ENCODE results near the gene DIRAS1.
"Not testable (repeated sequence)": the region's sequence is repeated elsewhere in the genome, so short reads cannot be mapped to it uniquely, and the experiment has no call there.

Gene DIRAS1

DNA sequence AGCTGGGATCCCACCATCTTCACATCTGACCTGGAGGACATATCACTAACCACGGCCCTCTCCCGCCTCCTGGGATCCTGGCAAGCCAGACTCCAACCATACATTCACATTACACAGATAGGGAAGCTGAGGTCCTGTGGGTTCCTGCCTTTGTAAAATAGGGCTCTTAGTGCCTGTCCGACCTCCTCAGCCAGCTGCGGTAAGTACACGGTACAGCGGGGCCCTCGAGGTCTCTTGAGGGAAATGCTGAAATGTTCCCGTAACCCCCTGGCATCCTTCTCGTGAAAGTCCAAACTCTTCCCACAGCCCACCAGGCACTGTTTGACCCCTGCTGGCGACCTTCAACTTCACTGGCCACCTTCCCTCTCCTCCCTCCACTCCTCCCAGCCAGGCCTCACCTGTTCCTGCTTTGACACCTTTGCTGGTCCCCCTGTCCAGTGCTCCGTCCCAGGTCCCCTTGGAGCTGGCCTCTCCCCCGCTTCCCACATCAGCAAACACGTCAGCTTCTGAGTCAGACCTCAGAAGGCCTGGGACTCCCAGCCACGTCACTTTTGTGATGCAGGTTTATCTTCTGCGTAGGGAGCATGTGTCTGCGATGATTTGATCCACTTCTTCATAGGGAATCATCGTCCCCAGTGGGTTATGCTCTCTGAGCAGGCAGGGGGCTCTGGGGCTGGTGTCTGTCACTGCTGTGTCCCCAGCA is 9.8 kb downstream of the DIRAS1 start:
- peak; percentile 39 for DNase-seq

DNA sequence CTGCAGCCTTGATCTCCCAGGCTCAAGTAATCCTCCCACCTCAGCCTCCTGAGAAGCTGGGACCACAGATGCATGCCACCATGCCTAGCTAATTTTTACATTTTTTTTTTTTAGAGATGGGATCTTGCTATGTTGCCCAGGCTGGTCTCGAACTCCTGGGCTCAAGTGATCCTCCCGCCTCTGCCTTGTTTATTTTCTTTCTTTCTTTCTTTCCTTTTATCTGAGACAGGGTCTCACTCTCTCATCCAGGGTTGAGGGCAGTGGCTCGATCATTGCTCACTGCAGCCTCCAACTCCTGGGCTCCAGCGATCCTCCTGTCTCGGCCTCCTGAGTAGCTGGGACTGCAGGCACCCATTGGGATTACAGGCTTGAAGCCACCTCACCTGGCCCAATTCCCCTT is 14.9 kb downstream of the DIRAS1 start:
- DNase-seq, result no peak

DNA sequence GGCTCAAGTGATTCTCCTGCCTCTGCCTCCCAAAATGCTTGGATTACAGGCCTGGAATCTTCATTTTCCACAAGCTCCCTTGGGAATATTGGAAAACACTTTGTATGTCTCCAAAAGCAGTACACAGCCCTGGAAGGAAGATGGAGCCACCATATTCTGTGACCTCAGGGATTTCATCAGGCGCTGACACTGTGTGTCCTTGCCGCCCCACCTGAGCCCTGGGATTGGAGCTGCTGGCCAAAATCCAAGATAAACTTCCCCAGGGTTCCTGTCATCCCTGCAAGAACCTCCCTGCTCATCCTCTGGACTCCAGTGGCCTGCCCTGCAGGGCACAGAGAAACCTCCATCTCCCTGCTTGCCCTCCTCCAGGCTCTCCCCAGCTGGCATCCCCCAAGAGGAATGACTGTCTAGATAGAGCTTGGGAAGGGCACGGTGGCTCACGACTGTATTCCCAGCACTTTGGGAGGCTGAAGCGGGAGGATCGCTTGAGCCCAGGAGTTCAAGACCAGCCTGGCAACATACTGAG is 17.4 kb downstream of the DIRAS1 start:
- no peak for DNase-seq

DNA sequence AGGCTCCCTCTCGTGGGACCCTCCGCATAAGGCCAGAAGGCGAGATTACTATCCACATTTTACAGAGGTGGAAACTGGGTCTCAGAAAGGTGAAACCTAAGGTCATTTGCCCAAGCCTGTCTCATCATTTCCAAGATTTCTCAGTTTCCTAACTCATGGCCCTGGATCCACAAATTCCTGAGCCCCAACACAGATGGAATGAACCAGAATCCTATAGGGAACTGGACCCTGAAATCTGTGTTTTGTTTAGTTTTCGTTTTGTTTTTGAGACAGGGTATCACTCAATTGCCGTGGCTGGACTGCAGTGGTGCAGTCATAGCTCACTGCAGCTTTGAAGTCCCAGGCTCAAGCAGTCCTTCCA is 18.1 kb downstream of the DIRAS1 start:
- no peak for DNase-seq

DNA sequence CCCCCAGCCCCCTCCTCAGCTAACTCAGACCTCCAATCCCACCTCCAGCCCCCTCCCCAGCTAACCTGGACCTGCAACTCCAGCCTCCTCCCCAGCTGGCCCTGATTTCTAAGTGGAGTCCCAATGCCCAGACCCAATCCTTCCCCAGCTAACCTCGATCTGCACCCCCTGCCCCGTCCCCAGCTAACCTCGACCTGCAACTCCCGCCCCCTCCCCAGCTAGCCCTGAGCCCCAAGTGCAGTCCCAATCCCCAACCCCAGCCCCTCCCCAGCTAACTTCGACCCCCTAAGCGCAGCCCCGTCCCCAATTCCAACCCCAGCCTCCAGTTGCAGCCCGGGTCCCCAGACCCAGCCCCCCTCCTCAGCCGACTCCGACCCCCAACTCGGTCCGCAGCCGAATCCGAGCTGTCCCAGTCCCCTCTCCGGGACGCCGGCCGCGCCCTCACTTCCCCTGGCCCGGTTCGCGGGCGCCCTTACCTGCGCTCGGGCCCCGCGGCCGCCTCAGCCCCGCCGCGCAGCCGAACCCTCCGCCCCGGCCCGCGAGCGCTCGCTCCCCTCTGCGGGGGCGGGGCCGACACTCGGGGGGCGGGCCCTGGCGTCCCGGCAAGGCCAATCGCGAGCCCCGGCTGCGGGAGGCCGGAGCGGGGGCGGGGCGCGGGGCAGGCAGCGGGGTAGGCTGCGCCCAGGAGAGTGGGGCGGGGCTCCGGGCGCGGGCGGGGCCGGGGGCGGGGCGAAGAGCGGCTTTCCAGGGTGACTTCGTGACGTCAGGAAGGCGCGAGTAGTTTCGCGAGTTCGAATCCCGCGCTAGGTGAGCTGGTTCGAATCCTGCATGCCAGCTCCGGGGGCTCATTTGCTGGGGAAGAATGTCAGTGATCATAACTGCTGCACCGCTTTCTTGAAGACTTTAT is 18.7 kb downstream of the DIRAS1 start, which contains the start of gene GNG7:
GNG7 (minus strand) TSS at position 525 of the 907 bp plus-strand sequence. CDS start 182,006 bp downstream, outside the sequence.
- DNase-seq, result peak; percentile 85

DNA sequence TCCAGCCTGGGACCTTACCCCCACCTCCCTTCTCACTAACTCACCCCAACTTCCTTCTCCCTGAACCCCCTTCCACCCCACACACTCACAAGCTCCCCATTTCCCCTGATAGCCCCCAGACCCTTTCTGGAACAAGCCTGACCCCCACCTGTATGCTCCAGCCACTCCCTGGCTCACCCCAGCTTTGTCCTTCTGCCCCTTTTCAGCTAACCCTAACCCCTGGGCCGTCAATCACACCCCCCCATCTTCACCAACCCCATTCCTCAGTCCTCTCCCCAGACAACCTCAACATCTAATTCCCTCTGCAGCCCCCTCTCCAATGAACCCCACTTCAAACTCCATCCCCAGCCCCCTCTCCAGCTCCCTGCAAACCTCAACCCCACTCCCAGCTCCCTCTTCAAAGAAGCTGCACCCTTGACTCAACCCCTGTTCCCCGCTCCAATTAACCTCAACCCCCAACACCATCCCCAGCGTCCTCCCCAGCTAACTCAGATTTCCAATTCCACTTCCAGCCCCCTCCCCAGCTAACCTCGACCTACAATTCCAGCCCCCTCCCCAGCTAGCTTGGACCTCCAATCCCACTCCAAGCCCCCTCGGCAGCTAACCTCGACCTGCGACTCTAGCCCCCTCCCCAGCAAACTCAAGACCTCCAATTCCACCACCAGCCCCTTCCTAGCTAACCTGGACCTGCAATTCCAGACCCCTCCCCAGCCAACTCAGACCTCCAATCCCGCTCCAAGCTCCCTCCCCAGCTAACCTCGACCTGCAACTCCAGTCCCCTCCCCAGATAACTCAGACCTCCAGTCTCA is 19.6 kb downstream of the DIRAS1 start:
- DNase-seq, result no peak

DNA sequence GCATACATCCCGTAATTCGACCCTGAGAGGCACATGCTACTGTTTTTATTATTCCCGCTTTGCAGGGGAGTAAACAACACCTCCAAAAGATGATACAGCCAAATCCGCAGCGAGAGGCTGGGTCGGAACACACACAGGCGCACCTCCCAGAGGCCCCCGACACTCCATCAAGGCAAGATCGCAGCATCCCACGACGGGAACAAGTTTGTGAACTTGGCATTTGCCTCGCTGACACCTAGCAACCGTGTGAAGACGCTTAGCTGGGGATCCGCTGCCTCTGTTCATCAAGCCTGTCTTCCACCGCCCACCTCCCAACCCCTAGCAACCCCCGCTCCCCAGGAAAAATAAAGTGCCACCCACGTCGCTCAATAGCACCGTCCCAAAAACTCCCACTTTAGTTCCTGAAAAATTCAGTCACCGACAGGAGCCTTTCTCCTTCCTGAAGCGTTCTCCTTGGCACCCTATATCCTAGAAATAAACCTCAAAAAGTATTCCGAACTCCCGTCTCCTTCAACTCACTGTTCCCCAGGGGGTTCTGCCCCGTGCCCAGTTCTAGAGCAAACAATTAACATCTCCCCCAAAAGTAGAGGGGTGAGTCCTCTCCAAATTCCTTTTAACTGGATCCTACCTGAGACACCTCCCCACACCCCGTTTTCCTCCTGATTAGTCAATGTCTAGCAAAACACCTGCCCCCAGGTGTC is 20.4 kb downstream of the DIRAS1 start:
- DNase-seq, result no peak

DNA sequence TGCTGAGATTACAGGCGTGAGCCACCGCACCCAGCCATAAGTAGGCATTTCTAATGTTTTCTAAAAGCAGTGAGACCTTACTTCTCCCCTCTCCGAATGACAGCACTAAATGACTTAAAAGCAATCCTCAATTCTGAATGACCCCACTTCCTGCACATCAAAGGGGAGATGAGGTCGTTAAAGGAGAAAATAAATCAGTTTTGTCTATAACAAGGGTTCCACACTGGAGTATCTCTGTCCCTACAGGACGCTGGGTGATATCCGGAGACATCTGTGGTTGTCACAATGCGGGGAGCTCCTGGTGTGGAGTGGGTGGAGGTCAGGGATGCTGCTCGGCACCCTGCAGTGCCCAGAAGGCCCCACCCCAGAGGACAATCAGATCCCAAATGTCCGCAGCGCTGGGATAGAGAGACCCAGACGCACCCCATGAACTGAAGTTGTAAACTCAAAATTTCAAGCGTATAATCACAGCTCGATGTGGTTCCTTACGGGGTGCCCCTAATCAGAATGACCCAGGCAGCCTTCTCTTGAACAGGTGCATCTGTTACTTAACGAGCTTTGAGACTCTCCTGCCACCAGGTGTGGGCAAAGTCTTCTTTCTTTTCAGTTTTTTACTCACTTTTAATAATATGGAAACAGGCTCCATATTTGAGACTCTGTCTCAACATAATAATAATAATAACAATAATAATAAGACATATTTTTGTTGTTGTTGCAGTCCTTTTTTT is 21.6 kb downstream of the DIRAS1 start:
- DNase-seq, result no peak

DNA sequence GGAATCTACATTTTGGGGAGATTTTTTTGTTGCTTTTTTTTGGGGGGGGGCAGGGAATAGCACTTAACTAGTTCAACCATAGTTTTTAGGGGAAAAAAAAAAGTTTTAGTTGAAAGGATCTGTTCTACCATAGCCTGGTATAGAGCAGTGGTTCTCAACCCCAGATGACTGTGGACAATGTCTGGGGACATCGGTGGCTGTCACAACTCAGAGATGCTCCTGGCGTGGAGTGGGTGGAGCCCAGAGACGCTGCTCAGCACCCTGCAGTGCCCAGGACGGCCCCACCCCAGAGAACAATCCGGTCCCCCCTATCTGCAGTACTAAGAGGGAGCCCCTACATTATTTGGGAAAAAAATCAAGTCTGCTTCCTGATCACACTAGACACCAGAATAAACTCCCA is 27.0 kb downstream of the DIRAS1 start:
- DNase-seq, result no peak

DNA sequence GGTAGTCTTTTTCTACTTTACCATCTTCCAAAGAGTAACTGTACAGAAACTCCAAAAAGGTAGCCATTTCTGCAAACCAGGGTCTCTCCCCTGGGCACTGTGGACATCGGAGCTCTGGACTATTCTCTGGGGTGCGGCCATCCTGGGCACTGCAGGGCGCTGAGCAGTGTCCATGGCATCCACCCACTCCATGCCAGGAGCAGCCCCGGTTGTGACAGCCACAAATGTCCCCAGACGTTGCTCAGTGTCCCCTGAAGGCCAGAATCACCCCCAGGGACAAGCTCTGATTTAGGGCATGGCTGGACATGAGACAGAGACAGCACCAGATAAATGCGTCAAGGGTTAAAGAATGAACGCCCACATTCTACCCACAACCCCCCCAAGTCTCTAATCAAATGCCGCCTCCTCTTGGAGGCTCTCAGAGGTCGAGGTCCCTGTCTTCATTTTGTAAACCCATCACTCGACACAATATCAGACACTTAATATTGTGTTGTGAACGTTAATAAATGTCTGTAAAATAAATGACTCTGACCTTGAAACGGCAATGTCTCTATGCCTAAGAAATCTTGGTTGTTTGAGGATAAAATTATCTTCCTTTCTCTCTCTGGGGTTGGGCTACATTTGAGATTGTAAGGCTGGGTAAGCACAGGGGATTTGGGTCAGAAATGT is 27.5 kb downstream of the DIRAS1 start:
- no peak for DNase-seq

DNA sequence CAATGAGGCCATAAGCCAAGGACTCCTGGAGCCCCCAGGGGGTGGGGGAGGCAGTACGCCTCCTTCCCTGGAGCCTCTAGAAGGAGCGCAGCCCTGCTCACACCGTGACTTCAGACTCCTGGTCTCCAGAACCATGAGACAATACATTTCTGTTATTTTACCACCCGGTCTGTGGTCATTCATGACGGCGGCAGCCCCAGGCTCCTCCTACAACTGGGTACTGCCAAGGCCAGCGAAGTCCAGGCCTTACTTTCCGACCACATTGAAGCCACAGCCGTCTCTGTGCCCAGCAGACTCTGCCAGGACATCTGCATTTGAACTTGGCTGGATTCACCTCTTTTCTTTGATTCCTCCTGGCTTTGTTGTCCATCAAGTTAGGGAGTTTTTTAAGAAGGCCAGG is 29.2 kb downstream of the DIRAS1 start:
- DNase-seq, result no peak

DNA sequence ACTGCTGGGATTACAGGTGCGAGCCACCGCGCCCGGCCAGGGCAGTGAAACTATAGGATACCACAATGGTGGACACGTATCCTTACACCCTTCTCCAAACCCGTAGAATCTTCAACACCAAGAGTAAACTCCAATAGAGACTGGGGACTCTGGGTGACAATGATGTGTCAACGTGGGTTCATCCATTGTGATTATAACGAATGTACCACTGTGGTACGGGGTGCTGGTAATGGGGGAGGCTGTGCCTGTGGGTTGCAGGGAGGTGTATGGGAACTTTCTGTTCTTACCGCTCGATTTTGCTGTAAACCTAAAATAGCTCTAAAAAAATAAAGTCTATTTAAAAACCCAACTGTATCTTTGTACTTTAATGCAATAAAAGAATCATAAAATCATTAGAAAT is 30.3 kb downstream of the DIRAS1 start:
- no peak for DNase-seq

DNA sequence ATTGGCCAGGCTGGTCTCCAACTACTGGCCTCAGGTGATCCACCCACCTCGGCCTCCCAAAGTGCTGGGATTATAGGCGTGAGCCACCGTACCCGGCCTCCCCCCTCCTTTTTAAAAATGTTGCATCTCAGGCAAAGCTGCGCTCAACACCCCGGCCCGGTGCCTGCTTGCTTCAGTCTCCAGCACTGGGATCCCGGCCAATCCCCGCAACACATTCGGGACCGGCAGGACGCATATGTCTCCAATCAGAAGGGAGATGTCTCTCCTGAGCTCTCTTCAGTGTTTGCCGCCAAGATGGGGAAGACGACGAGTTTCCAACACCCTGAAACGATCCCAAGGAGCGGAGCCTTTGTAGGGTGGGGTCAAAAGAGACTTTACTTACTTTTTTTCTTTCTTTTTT is 34.8 kb downstream of the DIRAS1 start:
- no peak for DNase-seq

DNA sequence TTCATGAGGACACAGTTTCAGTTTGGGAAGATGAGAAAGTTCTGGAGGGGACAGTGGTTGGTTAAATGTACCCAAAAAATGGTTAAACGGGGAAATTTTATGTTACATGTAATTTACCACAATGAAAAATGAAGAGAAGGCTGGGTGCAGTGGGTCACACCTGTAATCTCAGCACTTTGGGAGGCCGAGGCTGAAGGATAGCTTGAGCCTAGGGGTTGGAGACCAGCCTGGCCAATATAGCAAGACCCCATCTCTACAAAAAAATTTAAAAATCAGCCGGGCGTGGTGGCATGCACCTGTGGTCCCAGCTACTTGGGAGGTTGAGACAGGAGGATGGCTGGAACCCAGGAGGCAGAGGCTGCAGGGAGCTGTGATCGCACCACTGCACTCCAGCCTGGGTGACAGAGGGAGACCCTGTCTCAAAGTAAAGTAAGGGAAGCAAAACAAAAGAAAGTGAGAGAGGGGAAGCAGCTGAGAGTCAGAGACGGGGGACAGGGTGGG is 35.9 kb downstream of the DIRAS1 start:
- no peak for DNase-seq

DNA sequence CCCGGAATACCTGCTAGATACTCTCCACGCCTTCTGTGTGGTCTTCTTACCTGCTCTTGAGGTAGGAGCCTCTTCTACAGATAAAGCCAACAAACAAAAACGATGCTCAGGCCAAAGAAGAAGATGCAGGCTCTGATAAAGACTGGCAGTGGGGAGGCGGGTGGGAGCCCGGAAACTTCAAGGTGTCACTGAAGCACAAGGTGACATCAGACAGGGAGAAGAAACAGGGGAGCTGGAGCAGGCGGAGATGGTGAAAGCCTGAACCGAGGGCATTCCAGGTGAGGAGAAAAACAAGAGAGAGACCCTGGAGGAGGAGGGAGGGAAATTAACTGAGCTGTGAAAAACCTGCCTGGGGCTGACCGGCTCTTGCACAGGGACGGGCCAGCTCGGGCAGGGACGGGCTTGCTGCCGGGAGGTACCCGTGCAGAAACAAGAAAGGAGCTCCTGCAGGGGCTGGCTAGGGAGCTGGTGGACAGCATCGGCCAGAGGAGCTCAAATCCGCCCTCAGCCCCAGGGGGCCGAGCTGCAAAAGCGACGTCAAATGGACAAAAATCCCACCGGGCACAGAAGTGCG is 37.7 kb downstream of the DIRAS1 start:
- no peak for DNase-seq

DNA sequence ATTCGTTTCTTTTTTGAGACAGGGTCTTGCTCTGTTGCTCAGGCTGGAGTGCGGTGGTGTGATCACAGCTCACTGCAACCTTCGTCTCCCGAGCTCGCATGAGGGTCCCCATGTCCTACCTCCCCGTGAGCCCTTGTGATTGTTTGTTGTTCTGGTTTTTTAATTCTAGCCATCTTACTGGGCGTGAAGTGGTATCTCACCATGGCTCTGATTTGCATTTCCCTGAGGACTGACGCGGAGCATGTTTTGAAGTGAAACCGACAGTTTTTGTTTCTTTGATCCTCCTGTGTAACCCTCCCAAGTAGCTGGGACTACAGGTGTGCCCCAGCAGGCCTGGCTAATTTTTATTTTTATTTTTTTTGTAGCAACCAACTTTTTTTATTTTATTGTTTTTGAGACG is 40.4 kb downstream of the DIRAS1 start:
- DNase-seq, result no peak

DNA sequence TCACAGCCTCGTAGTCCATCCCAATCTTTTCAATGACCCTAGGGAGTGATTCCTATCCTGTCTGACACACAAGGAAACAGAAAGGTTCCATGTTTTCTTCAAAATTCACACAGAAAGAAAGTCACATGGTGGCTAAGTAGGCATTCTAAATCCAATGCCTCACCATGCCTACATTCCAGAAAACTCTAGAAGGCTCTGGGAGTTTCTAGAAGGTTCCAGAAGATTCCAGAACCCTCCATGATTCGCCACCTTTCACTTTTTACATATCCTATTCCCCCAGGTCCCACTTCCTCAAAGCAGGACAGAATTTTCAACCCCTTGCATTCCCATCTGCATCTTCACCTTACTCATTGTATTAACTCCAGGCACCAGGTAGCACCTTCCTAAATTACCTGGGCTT is 41.7 kb downstream of the DIRAS1 start:
- no peak for DNase-seq

DNA sequence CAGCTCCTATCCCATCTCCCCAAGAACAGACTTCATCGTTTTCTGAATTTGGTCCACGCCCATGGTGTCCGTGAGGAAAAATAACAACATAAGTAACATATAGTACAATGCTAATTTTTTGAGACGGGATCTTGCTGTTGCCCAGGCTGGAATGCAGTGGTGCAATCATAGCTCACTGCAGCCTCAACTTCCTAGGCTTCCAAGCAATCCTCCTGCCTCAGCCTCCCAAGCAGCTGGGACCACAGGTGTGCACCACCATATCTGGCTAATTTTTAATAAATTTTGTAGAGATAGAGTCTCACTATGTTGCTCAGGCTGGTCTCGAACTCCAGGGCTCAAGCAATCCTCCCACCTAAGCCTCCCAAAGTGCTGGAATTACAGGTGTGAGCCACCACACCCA is 42.2 kb downstream of the DIRAS1 start:
- DNase-seq, result not testable (repeated sequence)

DNA sequence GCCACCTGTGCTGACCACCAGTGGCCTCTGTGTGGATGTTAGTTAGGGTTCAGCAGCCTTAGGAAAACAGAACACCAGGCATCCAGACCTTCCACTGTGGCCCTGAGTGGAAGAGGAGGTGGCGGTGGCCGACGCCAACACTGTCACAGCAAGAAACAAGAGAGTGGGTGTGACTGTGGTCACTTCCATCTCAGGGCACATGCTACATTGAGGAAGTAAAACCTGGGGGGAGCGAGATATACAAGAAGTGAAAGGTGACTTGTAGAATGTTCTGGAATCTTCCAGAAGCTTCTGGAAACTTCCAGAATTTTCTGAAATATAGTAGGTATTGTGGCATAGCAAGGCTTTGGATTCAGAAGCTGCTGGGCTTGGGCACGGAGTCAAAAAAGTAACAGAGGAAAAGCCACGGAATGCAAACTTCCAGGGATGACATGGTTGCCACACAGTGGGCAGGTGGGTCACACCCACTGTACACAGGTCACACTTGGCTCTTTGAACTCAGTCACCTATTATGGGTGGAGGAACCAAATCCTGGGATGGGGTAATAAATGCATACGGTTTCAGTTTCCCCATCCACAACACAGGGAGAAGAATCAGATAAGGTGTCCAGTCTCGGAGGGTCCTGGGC is 43.0 kb downstream of the DIRAS1 start:
- DNase-seq, result no peak

DNA sequence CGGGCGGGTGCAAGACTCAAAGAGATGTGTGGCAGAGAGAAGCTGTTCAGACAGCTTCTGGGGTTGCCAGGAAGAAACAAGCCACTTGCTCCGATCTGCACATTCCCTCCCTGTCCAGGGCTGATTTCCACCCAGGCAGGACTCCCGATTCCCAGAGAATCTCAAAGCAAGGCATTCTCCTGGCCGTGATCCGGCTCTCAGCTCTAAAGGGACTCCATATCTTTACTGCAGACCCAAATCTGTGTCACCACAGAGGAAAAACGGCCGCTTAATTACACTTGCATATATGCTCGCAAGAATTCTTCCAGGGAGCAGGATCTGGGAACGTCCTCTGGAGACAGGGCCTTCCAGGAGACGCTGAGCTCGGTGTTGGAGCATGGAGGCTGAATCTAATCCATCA is 44.3 kb downstream of the DIRAS1 start:
- DNase-seq, result no peak
